Colonic mucosa (tissue), 4 donors: ENCODE measurements around the gene CCNJL. TPM values are rescaled to one million over a fixed set of nuclear protein-coding genes. Genes with fewer than 3 reads are reported as not detected.
A peak's percentile ranks its signal among the peaks of the same experiment; 100 is the strongest.

Source experiments
- DNase-seq: peaks from one replicate; pipeline ENCODE4 v3.0.0-alpha.2; 2020
- H3K27ac ChIP-seq: fragments of 200-600 bp; one replicate; pipeline ENCODE4 v1.8.0; 2021
- H3K27me3 ChIP-seq: fragments of 200-600 bp; one replicate; pipeline ENCODE4 v1.8.0; 2021
- H3K36me3 ChIP-seq: fragments of 200-600 bp; one replicate; pipeline ENCODE4 v1.8.0; 2021
- H3K4me1 ChIP-seq: fragments of 200-600 bp; one replicate; pipeline ENCODE4 v1.8.0; 2021; ENCODE audit warnings: mild to moderate bottlenecking
- H3K4me3 ChIP-seq: fragments of 200-600 bp; one replicate; pipeline ENCODE4 v1.8.0; 2021
- H3K9ac ChIP-seq, 2 donors: one replicate each; pipeline ENCODE4 v1.7.0; 2013; ENCODE audit warnings: control low read depth in 2 of 2, low read depth in 2 of 2, low read length in 2 of 2
- H3K9me3 ChIP-seq: fragments of 200-600 bp; one replicate; pipeline ENCODE4 v1.8.0; 2021
- intact Hi-C: fragments of 100-400 bp; cut with DNase I; formaldehyde crosslinking; loops from one replicate; pipeline ENCODE4 v1.14.1; 2022
- total RNA-seq, 2 donors: library from RNA; stranded (reverse); fragmentation: NEBNext Ultra II Directional in 1 of 2; extraction: Animal tissue kit (Norgen Biotek cat#: 25700) in 1 of 2; gene quantifications; one replicate each; pipeline ENCODE4 v1.2.1, GENCODE V29; 2021
- TF ChIP-seq, protein P1 (sequence below): fragments of 200-600 bp; IDR thresholded peaks from one replicate; pipeline ENCODE4 v1.8.0; 2022; ENCODE audit warnings: antibody characterized with exemption, mild to moderate bottlenecking
- donor health status: healthy.
- donor health status: DM: no; HTN: no; CAD: no.
- donor health status: DM: no; HTN: no; CAD: no.

CCNJL gene
- total RNA-seq, 2 donors from 2014 or later = 14.6 to 21.6 TPM

DNA sequence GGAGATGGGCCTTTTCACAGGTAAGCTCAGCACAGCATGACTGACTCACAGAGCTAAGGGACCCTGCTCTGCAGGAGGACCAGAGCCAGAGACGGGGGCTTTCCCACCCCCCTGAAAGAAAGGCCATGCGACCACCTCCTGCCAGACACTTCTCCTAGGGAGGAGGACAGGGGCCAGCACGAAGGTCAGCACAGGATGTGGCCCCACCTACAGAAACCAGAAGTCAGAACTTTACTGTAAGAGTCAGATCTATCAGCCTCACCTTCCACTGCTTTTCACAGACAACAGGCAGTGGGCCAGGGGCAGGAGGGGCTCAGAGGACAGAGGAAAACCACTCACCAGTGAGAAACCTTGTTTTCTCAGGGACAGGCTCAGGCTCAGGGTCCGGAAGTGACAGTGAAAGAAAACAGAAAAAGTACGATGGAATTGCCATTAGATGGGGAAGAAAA, 37.9 kb downstream of the CCNJL start:
- Histone ChIP-seq H3K27ac (no peak overlapping the region), H3K9ac (no peak overlapping the region), H3K36me3 (no peaks in the 10 kb centered on the region), H3K4me3 (no peak overlapping the region), H3K4me1 (peaks cover 13% of the 10 kb centered on the region), H3K9me3 (no peaks in the 10 kb centered on the region), H3K27me3 (no peaks in the 10 kb centered on the region)
- TF ChIP-seq, protein P1, sequence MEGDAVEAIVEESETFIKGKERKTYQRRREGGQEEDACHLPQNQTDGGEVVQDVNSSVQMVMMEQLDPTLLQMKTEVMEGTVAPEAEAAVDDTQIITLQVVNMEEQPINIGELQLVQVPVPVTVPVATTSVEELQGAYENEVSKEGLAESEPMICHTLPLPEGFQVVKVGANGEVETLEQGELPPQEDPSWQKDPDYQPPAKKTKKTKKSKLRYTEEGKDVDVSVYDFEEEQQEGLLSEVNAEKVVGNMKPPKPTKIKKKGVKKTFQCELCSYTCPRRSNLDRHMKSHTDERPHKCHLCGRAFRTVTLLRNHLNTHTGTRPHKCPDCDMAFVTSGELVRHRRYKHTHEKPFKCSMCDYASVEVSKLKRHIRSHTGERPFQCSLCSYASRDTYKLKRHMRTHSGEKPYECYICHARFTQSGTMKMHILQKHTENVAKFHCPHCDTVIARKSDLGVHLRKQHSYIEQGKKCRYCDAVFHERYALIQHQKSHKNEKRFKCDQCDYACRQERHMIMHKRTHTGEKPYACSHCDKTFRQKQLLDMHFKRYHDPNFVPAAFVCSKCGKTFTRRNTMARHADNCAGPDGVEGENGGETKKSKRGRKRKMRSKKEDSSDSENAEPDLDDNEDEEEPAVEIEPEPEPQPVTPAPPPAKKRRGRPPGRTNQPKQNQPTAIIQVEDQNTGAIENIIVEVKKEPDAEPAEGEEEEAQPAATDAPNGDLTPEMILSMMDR = no peak
- DNase-seq = no peak
- intact Hi-C loops = no loop called here

DNA sequence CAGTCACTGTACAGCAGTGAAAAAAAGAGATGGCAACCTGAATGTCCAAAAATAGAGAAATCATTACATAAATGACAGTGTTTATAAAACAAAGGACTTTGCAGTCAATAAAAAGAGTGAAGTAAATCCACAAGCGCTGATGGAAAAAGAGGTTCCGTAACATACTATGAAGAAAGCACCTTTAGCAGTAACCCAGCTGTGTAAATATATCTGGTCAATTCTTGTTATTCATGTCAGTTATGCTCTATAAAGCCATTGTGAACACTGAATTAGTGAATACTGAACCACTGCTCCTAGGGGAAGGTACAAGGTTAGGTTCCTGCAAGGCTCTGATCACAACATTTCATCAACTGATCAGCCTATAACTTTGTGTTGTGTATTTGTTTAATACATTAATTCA, 39.5 kb downstream of the CCNJL start:
- Histone ChIP-seq H3K9ac (no peak overlapping the region), H3K9me3 (no peaks in the 10 kb centered on the region), H3K36me3 (no peaks in the 10 kb centered on the region), H3K4me3 (no peak overlapping the region), H3K27ac (peak overlapping the region; percentile 67), H3K27me3 (no peaks in the 10 kb centered on the region), H3K4me1 (peaks cover 13% of the 10 kb centered on the region)
- DNase-seq = no peak
- intact Hi-C loops = no loop called here
- TF ChIP-seq, protein P1 = no peak

DNA sequence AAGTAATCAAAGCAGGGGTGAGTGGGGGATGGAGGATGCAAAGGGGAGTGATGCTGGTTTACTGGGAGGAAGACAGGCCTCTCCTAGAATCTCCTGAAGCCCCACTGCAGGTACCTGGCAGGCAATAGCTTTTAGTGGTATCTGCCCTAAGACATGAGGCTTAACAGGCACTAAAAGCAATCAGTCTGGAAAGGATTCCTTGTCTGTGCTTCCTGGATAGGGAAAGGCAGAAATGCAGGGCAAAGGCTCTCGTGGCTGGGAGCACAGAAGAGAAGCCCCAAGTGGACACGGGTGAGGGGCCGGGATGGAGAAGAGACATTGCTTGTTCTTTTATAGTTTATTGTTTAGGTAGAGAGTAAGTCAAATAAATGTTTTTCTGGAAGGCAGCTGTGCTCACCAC, 40.1 kb downstream of the CCNJL start:
- H3K4me1 ChIP-seq = peaks cover 13% of the 10 kb centered on the region
- H3K27me3 ChIP-seq = no peaks in the 10 kb centered on the region
- DNase-seq = no peak
- no peaks in the 10 kb centered on the region for H3K36me3 ChIP-seq
- TF ChIP-seq, protein P1 = no peak
- H3K9me3 ChIP-seq = no peaks in the 10 kb centered on the region
- H3K27ac ChIP-seq = peak overlapping the region; percentile 67
- intact Hi-C loops = no loop called here
- no peak overlapping the region for H3K4me3 ChIP-seq
- H3K9ac ChIP-seq = peak overlapping the region in 1 of 2 donors; percentile 79

DNA sequence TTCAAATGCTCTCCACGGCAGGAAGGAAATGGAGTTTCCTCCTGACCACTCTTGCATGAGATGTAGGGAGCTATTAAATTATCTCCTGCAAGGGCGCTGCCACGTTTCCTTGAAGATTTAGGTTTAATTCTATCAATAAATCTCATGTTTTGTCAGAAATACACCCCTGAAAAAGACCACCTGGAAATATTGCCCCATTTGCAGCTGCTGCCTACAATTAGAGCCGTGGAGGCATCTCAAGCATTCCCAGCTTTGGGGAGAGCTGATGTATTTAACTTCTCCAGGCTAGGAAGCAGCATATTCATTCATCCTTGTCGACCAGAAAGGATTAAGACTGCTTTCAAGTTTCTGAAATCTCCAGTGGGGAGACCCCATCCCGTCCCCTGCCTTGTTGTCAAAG, 40.5 kb downstream of the CCNJL start:
- Histone ChIP-seq H3K4me3 (no peak overlapping the region), H3K36me3 (no peaks in the 10 kb centered on the region), H3K9ac (peak overlapping the region in 1 of 2 donors; percentile 79), H3K4me1 (peaks cover 13% of the 10 kb centered on the region), H3K9me3 (no peaks in the 10 kb centered on the region), H3K27me3 (no peaks in the 10 kb centered on the region), H3K27ac (peak overlapping the region; percentile 67)
- intact Hi-C loops = no loop called here
- TF ChIP-seq, protein P1 = no peak
- DNase-seq = no peak

DNA sequence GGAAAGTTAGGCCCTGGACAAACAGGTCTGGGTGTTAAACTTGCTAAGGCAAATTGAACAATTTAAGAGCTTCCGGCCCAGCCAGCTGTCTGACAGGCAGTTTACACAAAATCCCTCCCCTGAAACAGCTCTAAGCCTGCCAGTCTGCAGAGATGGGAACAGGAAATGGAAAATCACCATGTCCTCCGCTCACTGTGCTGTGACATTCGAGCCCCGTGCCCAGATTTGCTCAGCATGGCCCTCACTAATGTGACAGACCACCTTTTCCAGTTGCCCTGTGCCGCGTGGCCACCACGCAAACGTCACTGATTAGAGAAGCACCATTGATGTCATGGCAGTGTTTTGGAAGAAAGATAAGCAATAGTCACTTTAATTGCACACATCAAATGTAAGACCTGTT, 41.0 kb downstream of the CCNJL start:
- H3K27me3 ChIP-seq = no peaks in the 10 kb centered on the region
- H3K27ac ChIP-seq = peak overlapping the region; percentile 67
- H3K4me1 ChIP-seq = peaks cover 13% of the 10 kb centered on the region
- H3K9me3 ChIP-seq = no peaks in the 10 kb centered on the region
- DNase-seq = peak; percentile 80
- H3K4me3 ChIP-seq = no peak overlapping the region
- TF ChIP-seq, protein P1 = no peak
- H3K9ac ChIP-seq = peak overlapping the region in 1 of 2 donors; percentile 79
- intact Hi-C loops = no loop called here
- H3K36me3 ChIP-seq = no peaks in the 10 kb centered on the region
